ENCODE results near the gene KLHL40.

KLHL40 gene

GRCh38 chr3:42688487-42689420, 3.4 kb downstream of the KLHL40 start:
- in situ Hi-C loops (cut with HindIII; ENCODE audit: low pct_ligation_motif_present, low sequenced_read_pairs): no loop called here
- no peak for DNase-seq
- Histone ChIP-seq H3K36me3 (replicated peaks) (no peaks in the 10 kb centered on the region), H3K27ac (no peak overlapping the region), H3K4me3 (ENCODE audit: low read depth, low read length) (no peak overlapping the region), H3K27me3 (replicated peaks) (peaks cover 13% of the 10 kb centered on the region)
- TF ChIP-seq CTCF (IDR thresholded peaks at IDR 0.05; ENCODE audit: low read depth, low read length, missing control alignments): no peak

- TF ChIP-seq CTCF (IDR thresholded peaks at IDR 0.05; ENCODE audit: low read depth, low read length, missing control alignments): no peak
- H3K4me3 ChIP-seq (ENCODE audit: low read depth, low read length): no peak overlapping the region
- H3K27me3 ChIP-seq (replicated peaks): peaks cover 13% of the 10 kb centered on the region
- H3K27ac ChIP-seq: no peak overlapping the region
- DNase-seq: no peak
- H3K36me3 ChIP-seq (replicated peaks): no peaks in the 10 kb centered on the region
- in situ Hi-C loops (cut with HindIII; ENCODE audit: low pct_ligation_motif_present, low sequenced_read_pairs): no loop called here
Measured at GRCh38 chr3:42689421-42690014, 4.2 kb downstream of the KLHL40 start.

GRCh38 chr3:42690191-42690590, 4.9 kb downstream of the KLHL40 start:
- H3K27me3 ChIP-seq (replicated peaks): peaks cover 13% of the 10 kb centered on the region
- no peak overlapping the region for H3K4me3 ChIP-seq (ENCODE audit: low read depth, low read length)
- no peak overlapping the region for H3K27ac ChIP-seq
- DNase-seq: no peak
- in situ Hi-C loops (cut with HindIII; ENCODE audit: low pct_ligation_motif_present, low sequenced_read_pairs): no loop called here
- no peaks in the 10 kb centered on the region for H3K36me3 ChIP-seq (replicated peaks)
- no peak for TF ChIP-seq CTCF (IDR thresholded peaks at IDR 0.05; ENCODE audit: low read depth, low read length, missing control alignments)

- in situ Hi-C loops (cut with HindIII; ENCODE audit: low pct_ligation_motif_present, low sequenced_read_pairs): no loop called here
- Histone ChIP-seq H3K36me3 (replicated peaks) (no peaks in the 10 kb centered on the region), H3K4me3 (ENCODE audit: low read depth, low read length) (no peak overlapping the region), H3K27me3 (replicated peaks) (peaks cover 10% of the 10 kb centered on the region), H3K27ac (no peak overlapping the region)
- TF ChIP-seq CTCF (IDR thresholded peaks at IDR 0.05; ENCODE audit: low read depth, low read length, missing control alignments): no peak
- no peak for DNase-seq
Measured at GRCh38 chr3:42690766-42691680, 5.7 kb downstream of the KLHL40 start.

GRCh38 chr3:42691816-42692666, 6.7 kb downstream of the KLHL40 start:
- H3K36me3 ChIP-seq (replicated peaks): no peaks in the 10 kb centered on the region
- H3K27me3 ChIP-seq (replicated peaks): peaks cover 11% of the 10 kb centered on the region
- no peak overlapping the region for H3K27ac ChIP-seq
- DNase-seq: no peak
- H3K4me3 ChIP-seq (ENCODE audit: low read depth, low read length): no peak overlapping the region
- no peak for TF ChIP-seq CTCF (IDR thresholded peaks at IDR 0.05; ENCODE audit: low read depth, low read length, missing control alignments)
- in situ Hi-C loops (cut with HindIII; ENCODE audit: low pct_ligation_motif_present, low sequenced_read_pairs): no loop called here
